DMS 273 (cell line): ENCODE data around the gene TOB1.

Experiments
- DNase-seq: peaks from one replicate; lab custom pipeline; 2025; ENCODE audit not compliant: unreplicated experiment; lab: John Stamatoyannopoulos, UW

TOB1 gene

DNA sequence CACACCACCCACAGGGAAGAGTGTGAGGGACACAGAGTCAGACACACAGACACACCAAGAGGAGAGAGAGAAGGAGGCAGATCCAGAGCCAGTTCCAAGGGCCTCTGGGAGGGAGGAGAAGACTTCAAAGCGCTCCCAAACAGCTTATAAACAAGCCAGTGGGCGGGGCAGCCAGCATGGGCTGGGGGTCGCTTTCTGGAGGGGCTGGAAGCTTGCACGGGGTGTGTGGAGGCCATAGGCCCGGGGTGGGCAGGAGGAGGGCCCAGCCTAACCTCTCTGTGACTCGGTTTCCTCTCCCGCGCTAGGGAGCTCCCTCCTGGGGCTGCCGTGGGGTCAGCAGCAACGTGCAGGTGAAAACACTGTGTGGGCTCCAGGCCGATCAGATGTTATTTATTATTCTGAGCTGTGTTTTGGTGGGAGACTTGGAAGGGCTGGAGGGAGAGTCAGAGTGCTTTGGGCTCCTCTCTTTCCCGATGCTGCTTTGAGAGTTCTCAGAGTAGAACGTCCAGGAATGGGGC, 33.2 kb downstream of the TOB1 start:
- no peak for DNase-seq

- DNase-seq: no peak
Measured at GRCh38 chr17:50832267-50832863, 33.8 kb downstream of the TOB1 start.

- peak; percentile 83 for DNase-seq
Measured at GRCh38 chr17:50831471-50831928, 34.7 kb downstream of the TOB1 start.

GRCh38 chr17:50830994-50831393, 35.2 kb downstream of the TOB1 start:
- DNase-seq: peak; percentile 97

DNA sequence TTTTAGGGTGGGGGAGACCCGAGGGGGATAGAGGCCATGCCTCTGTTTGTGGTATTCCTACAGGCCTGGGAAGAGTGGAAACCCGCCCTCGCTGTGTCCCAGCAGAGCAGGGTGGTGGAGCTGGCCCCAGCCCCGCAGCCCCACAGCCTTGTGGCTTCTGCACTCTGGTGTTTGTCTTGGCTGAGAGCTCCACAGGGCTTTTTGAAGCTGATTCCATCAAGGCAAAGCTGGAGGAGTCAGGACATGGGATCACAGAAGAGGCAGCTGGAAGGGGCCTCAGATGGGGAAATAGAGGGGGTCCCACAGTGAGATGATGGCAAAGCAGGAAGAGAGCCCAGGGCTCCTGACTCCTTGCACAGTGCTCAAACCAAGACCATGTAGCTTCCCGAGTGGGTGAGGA, 35.8 kb downstream of the TOB1 start:
- DNase-seq: peak; percentile 62

- DNase-seq: no peak
Measured at GRCh38 chr17:50829332-50829731, 36.8 kb downstream of the TOB1 start.

DNA sequence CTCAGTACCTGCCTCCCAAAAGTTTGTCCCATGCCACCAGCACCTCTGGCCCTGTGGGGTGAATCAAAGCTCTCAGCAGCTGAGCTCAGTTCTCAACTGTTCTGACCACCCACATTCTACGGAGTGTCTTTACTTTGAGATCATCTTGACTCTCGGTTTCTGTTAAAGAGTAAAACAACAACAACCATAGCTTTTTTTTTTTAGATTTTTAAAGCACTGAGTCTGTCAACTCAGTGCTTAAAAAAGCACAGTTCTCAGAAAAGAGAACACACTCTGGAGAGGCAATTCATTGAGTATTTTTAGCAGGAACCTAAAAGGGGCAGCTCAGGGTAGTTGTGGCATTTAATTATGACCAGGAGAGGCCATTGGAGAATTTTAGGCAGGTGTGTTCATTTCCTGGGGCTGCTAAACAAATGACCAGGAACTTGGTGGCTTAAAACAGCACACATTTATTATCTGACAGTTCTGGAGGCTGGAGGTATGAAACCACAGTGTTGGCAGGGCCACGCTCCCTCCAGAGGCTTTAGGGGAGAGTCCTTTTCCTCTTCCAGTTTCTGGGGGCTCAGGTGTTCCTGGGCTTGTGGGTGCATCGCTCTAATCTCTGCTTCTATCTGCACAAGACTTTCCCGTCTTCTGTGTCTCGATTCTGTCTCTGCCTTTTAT, 37.5 kb downstream of the TOB1 start:
- DNase-seq: no peak

GRCh38 chr17:50825188-50825587, 41.0 kb downstream of the TOB1 start:
- DNase-seq: no peak

GRCh38 chr17:50824429-50824828, 41.7 kb downstream of the TOB1 start:
- no peak for DNase-seq

GRCh38 chr17:50822550-50822949, 43.6 kb downstream of the TOB1 start:
- no peak for DNase-seq

- DNase-seq: no peak
Measured at GRCh38 chr17:50820651-50821050, 45.5 kb downstream of the TOB1 start.

- DNase-seq: no peak
Measured at GRCh38 chr17:50818921-50819657, 47.1 kb downstream of the TOB1 start.

DNA sequence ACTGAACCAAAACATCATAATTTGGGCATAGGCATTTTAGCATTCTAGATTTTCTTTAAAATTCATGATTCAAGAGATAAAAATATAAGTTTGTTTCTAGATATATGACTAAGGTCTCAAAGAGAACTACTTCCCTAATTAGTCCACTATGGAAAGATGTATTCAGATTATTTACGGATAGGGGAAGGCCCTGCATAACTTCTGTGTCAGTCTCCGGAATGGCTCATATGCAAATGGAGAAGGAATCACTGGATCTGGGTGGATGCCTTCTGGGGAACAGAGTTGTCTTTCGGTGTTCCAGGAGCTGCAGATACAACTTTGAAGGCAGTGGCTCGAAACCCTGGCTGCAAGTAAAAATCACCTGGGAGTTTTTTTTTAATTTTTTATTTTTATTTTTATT, 47.9 kb downstream of the TOB1 start:
- DNase-seq: no peak

DNA sequence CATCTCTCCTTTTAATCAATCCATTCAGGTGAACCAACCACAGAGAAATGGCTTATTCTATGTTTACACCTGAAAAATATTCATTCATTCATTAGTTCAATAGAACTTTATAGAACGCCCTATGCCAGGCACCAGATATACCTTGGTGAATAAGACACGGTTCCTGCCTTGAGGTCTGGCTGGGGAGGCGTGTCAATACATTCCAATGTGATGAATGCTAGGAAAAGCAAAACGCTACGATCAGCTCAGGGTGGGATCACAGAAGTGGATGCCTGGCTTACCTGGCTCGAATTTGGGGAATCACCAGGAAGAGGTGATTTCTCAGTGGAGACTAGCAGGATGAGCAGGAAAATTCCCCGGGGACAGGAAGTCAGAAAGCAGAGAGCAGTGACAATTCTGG, 48.3 kb downstream of the TOB1 start:
- no peak for DNase-seq

DNA sequence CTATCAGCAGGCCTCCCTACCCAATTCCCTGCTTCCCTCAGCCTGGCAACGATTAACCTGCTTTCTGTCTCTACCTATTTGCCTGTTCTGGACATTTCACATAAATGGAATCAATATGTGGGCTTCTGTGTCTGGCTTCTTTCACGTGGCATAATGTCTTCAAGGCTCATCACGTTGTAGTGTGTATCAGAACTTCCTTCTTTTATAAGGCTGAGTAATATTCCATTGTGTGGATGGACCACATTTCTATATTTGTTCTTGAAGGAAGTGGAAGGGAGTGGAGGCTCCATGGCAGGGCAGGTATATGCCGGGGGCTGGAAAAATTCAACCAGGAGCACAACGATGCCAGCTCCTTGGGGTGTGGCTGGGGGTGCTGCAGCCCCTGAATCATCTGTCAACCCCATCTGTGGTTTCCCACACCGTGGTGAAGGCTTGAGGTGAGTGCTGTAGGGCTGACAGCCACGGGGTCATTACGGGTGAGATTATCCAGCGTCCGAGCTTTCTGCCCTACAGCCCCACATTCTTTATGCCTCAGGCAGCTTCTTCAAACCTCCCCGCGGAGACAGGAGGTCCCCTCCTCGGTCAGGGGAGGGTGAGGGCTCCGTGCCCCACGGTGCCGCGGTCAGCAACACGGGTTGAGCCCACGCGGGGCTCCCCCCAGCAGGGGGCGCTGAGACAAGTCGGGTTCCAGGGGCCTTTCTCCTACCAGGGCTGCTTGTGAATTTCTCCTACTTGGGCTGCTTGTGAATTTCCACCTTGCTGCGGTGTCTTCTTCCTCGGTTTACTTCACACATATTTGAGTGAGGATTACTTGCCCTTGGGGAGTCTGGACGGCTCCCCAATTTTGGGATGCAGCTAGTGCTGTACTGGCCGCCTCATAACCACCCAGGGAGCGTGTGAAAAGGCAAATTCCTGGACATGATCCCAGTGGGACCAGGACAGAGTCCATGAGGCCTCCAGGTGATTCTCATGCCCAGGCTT, 49.1 kb downstream of the TOB1 start:
- peak; percentile 67 for DNase-seq

DNA sequence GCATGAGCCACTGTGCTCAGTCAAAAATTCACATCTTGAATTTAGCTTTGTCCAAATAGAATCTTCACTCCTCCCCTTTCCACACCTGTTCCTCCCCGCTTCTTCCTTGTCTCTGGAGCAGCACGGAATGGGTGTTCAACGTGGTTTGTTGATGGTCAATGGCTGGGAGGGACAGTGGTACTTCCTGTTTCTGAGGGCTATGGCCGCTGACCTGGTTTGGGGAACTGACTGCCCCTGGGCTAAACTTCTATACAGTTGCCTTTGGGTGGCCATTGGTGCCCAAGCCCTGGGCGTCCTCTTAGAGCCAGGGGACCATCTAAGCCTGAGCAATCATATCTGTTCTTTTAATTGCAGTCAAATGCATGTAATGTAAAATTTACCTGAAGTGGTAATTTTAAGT, 49.9 kb downstream of the TOB1 start:
- no peak for DNase-seq

GRCh38 chr17:50815400-50815799, 50.8 kb downstream of the TOB1 start:
- no peak for DNase-seq

DNA sequence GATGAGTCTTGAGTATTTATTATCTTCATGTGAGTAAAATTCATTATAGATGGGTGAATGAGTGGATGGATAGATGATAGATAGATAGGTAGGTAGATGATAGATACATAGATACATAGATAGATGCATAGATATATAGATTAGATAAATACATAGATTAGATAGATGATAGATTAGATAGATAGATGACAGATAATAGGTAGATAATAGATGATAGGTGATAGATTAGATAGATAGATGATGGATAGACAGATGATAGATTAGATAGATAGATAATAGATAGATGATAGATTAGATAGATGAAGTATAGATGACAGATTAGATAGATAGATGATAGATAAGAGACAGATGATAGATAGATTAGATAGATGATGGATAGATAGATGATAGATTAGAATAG, 52.6 kb downstream of the TOB1 start:
- DNase-seq: no peak
